Posterior vena cava (tissue), 2 donors: ENCODE measurements around the gene TCN2. TPM values are rescaled to one million over a fixed set of nuclear protein-coding genes. Genes with fewer than 3 reads are reported as not detected.
"Not testable (repeated sequence)": the region's sequence is repeated elsewhere in the genome, so short reads cannot be mapped to it uniquely, and the experiment has no call there.

Experiments used
- DNase-seq: peaks from one replicate; pipeline ENCODE4 v3.0.0-alpha.2; 2020; ENCODE audit warnings: low spot score
- intact Hi-C, 2 donors: fragments of 100-400 bp; cut with DNase I; formaldehyde crosslinking; loops; one replicate each; pipeline versions ENCODE4 v1.14.1 to v1.14.2; 2022 to 2023
- total RNA-seq, 2 donors: library from RNA; stranded (reverse); fragmentation: NEBNext Ultra II Directional; extraction: Animal tissue kit (Norgen Biotek cat#: 25700); gene quantifications; one replicate each; pipeline ENCODE4 v1.2.1, GENCODE V29; 2021
- donor health status: DM: yes; HTN: yes; CAD: no.
- donor health status: DM: yes; HTN: yes; CAD: no.

The TCN2 gene
- total RNA-seq, 2 donors from 2014 or later: 23.4 to 47.3 TPM

DNA sequence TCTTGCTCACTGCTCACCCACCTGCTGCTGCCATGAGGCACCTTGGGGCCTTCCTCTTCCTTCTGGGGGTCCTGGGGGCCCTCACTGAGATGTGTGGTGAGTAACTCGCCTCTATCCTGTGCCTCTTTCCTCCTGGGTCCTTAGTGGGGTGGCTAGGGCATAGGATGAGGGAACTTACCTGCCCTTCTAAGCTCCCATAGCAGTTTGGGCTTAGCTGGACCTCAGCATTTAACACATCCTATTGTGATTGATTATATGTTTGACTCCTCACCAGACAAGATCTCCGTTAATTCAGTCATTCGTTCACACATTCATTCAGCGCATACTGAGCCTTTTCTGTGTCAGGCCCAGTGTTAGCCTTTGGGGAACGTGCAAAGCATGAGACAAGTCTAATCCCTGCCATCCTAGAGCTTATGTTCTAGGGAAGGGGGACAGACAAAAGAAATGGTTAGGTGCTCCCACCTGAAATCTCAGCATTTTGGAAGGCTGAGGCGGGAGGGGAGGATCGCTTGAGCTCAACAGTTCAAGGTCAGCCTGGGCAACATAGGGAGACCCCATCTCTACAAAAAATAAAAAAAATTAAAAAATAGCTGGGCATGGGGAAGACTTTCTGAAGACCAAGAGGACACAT lies 441 bp downstream of the TCN2 start:
- intact Hi-C loops: no loop called here
- no peak for DNase-seq

DNA sequence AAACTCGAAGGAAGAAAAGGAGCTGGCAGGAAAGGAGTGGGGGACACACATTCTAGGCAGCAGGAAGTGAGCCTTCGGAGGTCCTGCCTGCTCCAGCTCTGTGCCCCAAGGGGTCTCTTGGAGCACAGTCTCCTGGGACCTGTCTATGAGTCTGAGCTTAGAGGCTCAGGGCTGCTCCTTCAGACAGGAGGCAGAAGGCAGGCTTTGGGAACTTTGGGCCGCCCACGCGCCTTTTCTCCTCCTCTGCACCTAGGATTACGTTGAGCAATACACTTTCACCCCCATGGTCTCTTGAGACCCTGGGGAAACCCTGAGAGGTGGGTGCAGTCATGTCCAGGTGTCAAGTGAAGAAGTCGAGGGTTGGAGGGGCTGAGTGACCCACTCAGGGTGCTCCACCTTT lies 965 bp downstream of the TCN2 start:
- intact Hi-C loops: no loop called here
- DNase-seq: no peak

DNA sequence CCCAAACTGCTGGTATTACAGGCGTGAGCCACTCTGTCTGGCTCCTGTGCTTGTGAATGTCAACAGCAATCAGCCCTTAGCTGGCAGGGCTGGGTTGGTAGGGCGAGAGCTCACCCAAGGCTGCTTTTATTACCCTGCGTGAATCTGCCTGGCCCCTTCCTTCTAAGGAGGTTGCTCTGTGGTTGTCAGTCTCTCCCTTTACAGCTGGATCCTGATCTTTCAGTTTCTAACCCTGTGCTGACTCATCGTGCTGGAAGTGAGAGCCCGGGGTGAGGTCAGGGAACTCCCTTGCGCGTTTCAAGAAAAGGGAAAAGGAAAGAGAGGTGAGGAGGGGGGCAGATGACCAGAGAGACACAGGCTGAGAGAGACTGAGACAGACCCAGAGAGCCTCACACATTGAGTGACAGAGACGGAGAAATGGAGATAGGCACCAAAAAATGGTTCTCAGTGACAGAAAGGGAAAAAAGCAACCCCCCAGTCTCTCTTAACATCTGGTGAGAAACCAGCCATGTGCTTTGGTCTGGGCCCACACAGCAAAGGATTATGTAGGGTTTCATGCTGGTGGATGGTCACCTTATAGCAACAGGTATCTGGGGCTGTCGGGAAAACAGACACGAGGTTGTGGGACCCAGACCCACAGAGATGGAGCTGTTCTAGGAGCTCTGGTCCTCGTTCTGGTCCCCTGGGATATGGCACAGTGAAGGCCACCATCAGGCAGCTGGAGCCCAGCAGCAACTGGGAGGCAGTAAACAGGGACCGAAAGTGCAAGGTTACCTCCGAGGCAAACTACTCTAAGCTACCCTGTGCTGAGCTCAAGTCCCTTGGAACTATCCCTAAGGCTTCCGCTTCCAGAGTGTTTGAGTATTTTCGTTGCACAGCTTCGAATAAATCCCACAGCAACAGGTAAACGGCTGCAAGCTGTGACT lies 2.5 kb downstream of the TCN2 start:
- intact Hi-C loops: no loop called here
- peak; percentile 87 for DNase-seq

DNA sequence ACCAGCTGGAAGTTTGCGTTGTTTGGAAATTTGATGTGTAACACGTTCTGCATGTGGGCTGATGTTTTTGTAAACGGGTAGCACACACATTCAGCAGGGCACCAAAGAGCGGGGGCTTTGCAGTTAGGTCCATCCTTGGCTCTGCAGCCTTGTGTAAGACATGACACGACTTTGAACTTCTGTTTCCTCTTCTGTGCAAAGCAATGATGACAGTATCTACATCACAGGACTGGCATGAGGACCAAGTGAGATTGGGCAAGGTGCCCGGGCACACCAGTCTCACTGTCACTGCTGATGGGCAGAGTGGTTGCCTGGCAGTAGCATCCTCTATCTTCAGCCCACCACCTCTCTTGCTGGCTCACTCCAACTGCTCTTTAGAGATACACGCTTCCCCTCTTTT lies 3.3 kb downstream of the TCN2 start:
- no peak for DNase-seq
- intact Hi-C loops: no loop called here

DNA sequence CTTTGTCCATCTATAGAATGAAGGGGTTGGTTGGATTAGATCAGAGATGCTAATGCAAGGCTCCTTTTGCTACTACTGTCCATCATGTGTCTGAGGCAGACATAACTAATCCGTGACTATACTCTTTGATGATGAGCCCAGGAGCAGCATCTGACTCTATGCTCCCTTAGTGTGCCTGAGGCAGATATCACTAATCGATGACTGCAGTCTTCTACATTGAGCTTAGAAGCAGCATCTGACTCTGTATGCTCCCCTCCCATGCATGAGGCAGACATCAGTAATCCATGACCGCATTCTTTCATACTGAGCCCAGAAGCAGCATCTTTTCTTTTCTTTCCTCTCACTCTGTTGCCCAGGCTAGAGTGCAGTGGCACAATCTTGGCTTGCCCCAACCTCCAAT lies 4.2 kb downstream of the TCN2 start:
- DNase-seq: no peak
- intact Hi-C loops: no loop called here

DNA sequence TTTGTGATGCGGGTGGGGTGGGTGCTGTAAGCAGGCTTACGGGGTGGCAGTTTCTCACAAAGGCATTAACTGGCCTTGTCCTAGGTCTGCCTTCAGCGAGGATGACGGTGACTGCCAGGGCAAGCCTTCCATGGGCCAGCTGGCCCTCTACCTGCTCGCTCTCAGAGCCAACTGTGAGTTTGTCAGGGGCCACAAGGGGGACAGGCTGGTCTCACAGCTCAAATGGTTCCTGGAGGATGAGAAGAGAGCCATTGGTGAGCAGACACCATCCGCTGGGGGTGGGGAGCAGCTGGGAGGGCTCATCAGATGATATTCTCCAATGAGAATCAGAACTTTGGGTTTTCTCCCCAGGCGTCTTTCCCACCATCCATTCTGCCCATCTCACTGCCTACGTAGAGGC lies 5.8 kb downstream of the TCN2 start:
- intact Hi-C loops: no loop called here
- no peak for DNase-seq

DNA sequence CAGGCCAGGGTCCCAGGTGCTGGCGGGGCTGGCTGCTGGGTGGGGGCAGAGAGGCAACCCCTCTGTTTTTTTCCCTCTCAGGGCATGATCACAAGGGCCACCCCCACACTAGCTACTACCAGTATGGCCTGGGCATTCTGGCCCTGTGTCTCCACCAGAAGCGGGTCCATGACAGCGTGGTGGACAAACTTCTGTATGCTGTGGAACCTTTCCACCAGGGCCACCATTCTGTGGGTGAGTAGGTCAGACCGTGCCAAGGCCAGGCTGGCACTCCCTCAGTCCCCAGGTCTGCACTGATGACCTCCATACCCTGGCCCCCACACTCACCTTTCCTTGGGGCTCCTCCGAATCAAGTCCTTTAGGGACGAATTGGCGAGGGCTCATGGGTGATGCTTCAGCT lies 7.3 kb downstream of the TCN2 start:
- intact Hi-C loops: no loop called here
- peak; percentile 56 for DNase-seq

DNA sequence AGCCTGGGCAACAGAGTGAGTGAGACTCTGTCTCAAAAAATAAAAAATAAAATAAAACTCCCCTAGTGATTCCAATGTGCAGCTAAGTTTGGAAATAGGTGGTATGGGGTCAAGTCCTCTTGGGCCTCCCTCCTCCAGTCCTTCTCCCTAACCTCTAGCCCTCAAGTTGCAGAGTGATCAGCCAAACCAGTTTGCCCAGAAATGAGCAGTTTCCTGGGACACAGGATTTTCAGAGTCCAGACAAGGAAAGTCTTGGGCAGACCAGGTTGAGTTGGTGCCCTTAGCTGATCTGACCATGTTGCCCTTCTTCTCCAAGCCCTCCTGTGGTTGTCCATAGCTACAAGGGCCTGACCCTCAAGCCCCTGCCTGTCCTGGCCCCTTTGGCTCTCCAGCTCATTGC lies 7.9 kb downstream of the TCN2 start:
- intact Hi-C loops: no loop called here
- DNase-seq: no peak

DNA sequence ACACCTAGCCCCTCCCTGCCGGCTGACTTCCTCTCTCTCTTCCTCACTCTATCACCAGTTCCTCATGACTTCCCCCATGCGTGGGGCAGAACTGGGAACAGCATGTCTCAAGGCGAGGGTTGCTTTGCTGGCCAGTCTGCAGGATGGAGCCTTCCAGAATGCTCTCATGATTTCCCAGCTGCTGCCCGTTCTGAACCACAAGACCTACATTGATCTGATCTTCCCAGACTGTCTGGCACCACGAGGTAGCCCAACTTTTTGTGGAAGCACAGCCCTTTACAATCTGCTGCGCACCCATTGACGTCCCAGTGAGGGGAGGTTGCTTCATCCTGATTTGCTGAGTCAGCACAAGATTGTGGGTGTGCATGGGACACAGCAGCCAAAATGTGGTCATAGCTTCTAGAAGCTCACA lies 8.6 kb downstream of the TCN2 start:
- no peak for DNase-seq
- intact Hi-C loops: no loop called here

DNA sequence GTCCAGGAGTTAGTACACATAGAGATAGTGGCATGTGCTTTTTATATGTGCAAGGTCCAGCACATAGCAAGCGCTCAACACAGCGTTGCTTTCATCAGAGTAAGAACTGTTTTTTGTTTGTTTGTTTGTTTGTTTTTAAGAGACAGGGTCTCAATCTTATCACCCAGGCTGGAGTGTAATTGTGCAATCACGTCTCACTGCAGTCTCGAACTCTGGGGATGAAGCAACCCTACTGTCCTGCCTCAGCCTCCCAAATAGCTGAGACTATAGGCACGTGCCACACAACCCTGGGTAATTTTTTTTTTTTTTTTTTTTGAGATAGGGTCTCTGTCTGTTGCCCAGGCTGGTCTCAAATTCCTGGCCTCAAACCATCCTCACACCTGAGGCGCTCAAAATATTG lies 10.8 kb downstream of the TCN2 start:
- DNase-seq: no peak
- intact Hi-C loops: no loop called here

DNA sequence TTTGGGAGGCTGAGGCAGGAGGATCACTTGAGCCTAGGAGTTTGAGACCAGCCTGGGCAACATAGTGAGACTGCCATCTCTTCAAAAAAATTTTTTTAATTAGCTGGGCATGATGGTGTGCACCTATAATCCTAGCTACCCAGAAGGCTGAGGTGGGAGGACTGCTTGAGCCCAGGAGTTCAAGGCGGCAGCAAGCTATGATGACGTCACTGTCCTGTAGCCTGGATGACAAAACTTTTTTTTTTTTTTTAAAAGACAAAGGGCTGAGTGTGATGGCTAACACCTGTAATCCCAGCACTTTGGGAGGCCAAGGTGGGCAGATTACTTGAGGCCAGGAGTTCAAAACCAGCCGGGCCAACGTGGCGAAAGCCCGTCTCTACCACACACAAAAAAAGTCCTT lies 12.9 kb downstream of the TCN2 start:
- intact Hi-C loops, DNase-seq: not testable (repeated sequence)

DNA sequence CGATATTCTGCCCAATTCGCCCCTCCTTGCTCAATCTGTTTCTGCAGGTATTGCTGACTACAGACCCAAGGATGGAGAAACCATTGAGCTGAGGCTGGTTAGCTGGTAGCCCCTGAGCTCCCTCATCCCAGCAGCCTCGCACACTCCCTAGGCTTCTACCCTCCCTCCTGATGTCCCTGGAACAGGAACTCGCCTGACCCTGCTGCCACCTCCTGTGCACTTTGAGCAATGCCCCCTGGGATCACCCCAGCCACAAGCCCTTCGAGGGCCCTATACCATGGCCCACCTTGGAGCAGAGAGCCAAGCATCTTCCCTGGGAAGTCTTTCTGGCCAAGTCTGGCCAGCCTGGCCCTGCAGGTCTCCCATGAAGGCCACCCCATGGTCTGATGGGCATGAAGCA lies 19.4 kb downstream of the TCN2 start:
- intact Hi-C loops: no loop called here
- DNase-seq: no peak

DNA sequence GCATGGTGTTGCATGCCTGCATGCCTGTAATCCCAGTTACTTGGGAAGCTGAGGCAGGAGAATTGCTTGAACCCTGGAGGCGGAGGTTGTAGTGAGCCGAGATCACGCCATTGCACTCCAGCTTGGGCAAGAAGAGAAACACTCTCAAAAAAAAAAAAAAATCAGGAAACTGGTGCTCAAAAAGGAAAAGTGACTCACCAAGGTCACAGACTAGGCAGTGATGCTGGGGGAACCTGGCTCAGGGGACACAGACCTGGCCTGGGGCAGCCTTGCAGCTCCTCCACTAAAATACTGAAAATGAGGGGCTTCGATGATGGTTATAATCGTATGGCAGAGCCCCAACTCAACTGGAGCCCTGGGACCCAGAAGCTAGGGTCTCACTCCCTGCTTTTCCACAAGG lies 20.5 kb downstream of the TCN2 start:
- DNase-seq: no peak
- intact Hi-C loops: no loop called here

DNA sequence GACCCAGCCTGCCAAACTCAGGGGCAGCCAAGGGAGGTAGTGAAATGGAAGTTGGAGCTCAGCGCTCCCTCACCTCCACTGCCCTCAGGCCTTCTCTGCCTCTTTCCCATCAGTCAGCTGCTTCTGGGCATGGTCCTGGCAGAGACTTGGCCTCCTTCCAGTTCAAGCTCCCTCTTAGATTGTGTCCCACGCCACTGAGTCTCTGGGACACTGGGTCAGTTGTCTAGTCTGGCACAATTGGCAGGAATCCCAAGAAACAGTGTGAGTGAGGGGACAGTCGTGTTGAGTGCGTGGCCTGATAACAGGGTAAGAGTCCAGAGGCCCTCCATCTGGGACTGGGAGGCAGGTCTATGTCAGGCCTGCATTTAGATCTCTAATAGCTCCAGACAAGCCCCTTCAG lies 21.5 kb downstream of the TCN2 start:
- intact Hi-C loops: no loop called here

DNA sequence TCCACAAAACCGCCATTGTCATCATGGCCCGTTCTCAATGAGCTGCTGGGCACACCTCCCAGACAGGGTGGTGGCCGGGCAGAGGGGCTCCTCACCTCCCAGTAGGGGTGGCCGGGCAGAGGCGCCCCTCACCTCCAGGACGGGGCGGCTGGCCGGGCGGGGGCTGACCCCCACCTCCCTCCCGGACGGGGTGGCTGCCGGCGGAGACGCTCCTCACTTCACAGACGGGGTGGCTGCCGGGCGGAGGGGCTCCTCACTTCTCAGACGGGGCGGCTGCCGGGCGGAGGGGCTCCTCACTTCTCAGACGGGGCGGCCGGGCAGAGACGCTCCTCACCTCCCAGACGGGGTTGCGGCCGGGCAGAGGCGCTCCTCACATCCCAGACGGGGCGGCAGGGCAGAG lies 24.5 kb downstream of the TCN2 start:
- DNase-seq: not testable (repeated sequence)
- intact Hi-C loops: loop anchor here in 1 of 2 donors (5.0 kb wide), 1 partner anchor 126 kb away; no protein-coding TSS in a partner anchor

More for the DNA sequence above, 21.5 kb downstream of the TCN2 start:
- no peak for DNase-seq

DNA sequence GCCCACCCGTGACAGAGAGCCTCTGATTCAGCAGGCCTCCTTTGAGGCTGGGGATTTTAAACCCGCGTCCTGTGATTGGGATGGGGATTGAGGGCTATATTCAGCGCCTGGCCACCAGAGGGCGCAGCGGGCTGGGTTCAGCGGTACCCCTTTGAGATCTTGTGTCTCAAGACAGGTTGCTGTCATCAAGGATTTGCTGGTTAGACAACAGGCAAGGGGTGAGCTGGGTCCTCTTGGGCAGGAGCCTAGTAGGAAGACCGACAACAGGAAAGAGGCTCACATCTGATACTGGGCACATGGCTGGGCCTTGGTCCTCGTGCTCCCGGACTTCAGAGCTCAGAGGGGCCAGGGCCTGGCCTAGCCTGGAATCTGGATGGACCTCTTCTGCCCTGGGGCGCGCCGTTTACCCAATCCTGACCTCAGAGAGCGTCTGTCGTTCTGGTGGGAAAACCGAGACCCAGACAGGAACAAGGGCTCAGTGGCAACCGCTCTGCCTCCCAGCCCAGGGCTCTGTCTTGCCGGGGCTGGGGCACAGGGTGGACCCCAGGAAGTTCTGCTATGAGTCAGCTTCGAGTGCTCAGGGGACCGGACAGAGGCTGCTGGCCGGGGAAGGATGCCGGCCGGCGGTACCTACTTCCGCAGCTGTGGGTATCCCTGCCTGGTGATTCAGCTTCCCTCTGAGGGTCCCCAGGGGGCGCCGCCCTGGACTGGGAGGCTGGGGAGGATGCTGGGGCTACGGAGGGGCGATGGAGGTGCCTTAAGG lies 27.7 kb downstream of the TCN2 start:
- intact Hi-C loops: loop anchor here (1.0 to 5.0 kb wide), 2 partner anchors 120 to 123 kb away; no protein-coding TSS in a partner anchor

DNA sequence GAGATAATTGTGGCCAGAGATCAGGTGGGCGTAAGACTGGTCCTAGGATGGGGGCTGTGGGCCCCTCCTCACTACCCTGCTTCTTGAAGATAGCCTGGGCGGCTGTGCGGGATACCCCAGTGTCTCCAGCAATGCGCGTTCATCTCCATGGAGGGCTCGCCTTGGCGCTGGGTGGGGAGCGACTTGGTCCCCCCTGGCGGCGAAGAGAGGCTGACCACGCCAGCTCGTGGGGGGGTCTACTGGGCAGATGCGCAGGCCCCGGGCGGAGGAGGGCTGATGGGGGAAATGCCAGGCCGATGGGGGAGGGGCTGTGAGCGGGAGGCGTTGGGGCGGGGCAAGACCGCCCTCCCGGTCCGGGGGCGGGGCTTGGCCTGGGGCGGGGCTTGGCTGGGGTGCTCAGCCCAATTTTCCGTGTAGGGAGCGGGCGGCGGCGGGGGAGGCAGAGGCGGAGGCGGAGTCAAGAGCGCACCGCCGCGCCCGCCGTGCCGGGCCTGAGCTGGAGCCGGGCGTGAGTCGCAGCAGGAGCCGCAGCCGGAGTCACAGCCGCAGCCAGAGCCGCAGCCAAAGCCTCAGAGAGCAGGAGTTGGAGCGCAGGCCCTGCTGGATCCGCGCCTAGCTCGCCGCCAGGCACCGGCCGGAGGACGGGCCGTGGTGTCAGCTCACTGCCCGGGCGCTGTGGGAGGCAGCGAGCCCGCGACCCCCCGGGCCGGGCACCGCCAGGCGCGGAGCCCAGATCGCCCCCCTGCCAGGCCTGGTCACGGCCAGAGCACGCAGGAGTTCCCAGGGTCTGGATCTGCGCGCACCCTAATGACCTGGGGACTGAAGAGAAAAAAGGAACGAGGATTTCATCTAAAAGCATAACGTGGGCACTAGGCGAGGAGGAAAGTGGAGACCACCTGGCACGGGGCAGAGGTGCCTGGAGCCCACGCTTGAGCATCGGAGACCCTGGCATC lies 28.6 kb downstream of the TCN2 start, which contains the start of gene SLC35E4:
TSS of gene SLC35E4 (plus strand) at position 509 of the 953 bp plus-strand sequence. CDS start 670 bp downstream, outside the sequence.
- peak; percentile 98 for DNase-seq
- intact Hi-C loops: no loop called here

More for the DNA sequence above, 27.7 kb downstream of the TCN2 start:
- peak; percentile 96 for DNase-seq

DNA sequence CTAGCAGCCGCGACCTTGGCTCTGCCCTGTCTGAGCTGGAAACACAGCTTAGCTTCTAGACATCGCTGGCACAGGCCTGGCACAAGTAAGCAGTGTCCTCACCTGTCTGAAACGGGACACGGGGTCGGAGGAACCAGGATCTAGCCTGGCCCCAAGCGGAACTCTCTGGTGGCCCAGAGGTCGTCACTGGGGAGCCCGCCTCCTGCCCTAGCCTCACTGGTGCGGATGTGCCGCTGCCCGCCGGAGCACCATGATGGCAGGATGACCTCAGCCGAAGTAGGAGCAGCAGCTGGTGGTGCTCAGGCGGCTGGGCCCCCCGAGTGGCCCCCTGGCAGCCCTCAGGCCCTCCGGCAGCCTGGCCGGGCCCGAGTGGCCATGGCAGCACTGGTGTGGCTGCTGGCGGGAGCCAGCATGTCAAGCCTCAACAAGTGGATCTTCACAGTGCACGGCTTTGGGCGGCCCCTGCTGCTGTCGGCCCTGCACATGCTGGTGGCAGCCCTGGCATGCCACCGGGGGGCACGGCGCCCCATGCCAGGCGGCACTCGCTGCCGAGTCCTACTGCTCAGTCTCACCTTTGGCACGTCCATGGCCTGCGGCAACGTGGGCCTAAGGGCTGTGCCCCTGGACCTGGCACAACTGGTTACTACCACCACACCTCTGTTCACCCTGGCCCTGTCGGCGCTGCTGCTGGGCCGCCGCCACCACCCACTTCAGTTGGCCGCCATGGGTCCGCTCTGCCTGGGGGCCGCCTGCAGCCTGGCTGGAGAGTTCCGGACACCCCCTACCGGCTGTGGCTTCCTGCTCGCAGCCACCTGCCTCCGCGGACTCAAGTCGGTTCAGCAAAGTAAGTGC lies 29.5 kb downstream of the TCN2 start:
- DNase-seq: peak; percentile 81
- intact Hi-C loops: no loop called here
